SW480 (cell line): ENCODE measurements around the gene DDX55.
"Not testable (repeated sequence)": the region's sequence is repeated elsewhere in the genome, so short reads cannot be mapped to it uniquely, and the experiment has no call there.

Experiments
- DNase-seq: peaks from one replicate; pipeline ENCODE4 v3.0.0-alpha.2; 2016; ENCODE audit warnings: low spot score

The DDX55 gene

GRCh38 chr12:123601602-123602489 lies at the start of gene DDX55:
Gene DDX55 (plus strand): TSS chr12:123602099. CDS start chr12:123602149, 50 bp downstream.
- peak; percentile 78 for DNase-seq

- not testable (repeated sequence) for DNase-seq
Observed at GRCh38 chr12:123554136-123554535, 47.8 kb upstream of the DDX55 start.

- not testable (repeated sequence) for DNase-seq
Observed at GRCh38 chr12:123554843-123555242, 47.1 kb upstream of the DDX55 start.

GRCh38 chr12:123558487-123558886 lies 43.4 kb upstream of the DDX55 start:
- DNase-seq, result not testable (repeated sequence)

- no peak for DNase-seq
Observed at GRCh38 chr12:123559468-123559867, 42.4 kb upstream of the DDX55 start.

- peak; percentile 43 for DNase-seq
Observed at GRCh38 chr12:123571343-123571813, 30.5 kb upstream of the DDX55 start.

- no peak for DNase-seq
Observed at GRCh38 chr12:123572391-123572790, 29.5 kb upstream of the DDX55 start.

- DNase-seq, result no peak
Observed at GRCh38 chr12:123573870-123574269, 28.0 kb upstream of the DDX55 start.

GRCh38 chr12:123576611-123577010 lies 25.3 kb upstream of the DDX55 start:
- DNase-seq, result no peak

GRCh38 chr12:123578243-123578642 lies 23.7 kb upstream of the DDX55 start:
- DNase-seq, result no peak

- not testable (repeated sequence) for DNase-seq
Observed at GRCh38 chr12:123578829-123579228, 23.1 kb upstream of the DDX55 start.

- DNase-seq, result no peak
Observed at GRCh38 chr12:123580772-123581171, 21.1 kb upstream of the DDX55 start.

- no peak for DNase-seq
Observed at GRCh38 chr12:123591702-123592481, 10.0 kb upstream of the DDX55 start.

GRCh38 chr12:123595729-123596128 lies 6.2 kb upstream of the DDX55 start:
- no peak for DNase-seq

- DNase-seq, result no peak
Observed at GRCh38 chr12:123597100-123597499, 4.8 kb upstream of the DDX55 start.

- no peak for DNase-seq
Observed at GRCh38 chr12:123598522-123598921, 3.4 kb upstream of the DDX55 start.

GRCh38 chr12:123599310-123599709 lies 2.6 kb upstream of the DDX55 start:
- no peak for DNase-seq

- no peak for DNase-seq
Observed at GRCh38 chr12:123599721-123600120, 2.2 kb upstream of the DDX55 start.

GRCh38 chr12:123602651-123603195 lies 824 bp downstream of the DDX55 start:
- no peak for DNase-seq

GRCh38 chr12:123603495-123603894 lies 1.6 kb downstream of the DDX55 start:
- not testable (repeated sequence) for DNase-seq

- no peak for DNase-seq
Observed at GRCh38 chr12:123607756-123608155, 5.9 kb downstream of the DDX55 start.

GRCh38 chr12:123608182-123608581 lies 6.3 kb downstream of the DDX55 start:
- no peak for DNase-seq

- no peak for DNase-seq
Observed at GRCh38 chr12:123614110-123614509, 12.2 kb downstream of the DDX55 start.
